Measurements from ENCODE around the gene TREML2. TPM values are rescaled to one million over a fixed set of nuclear protein-coding genes. Genes with fewer than 3 reads are reported as not detected.

TREML2 gene
- total RNA-seq, 4 donors from 2014 or later = 0.09 to 0.10 TPM; not detected in 2

GRCh38 chr6:41229721-41230120 lies 28.8 kb upstream of the TREML2 start:
- Histone ChIP-seq H3K9me3 (no peaks in the 10 kb centered on the region), H3K36me3 (no peaks in the 10 kb centered on the region), H3K4me1 (no peaks in the 10 kb centered on the region), H3K27me3 (peaks cover 0 to 4% (median 0%) of the 10 kb centered on the region in 3 donors), H3K4me3 (no peak overlapping the region), H3K27ac (no peak overlapping the region)
- in situ Hi-C loops (cut with MboI; ENCODE audit: low sequenced_read_pairs in 4 of 4) (no loop called here), intact Hi-C loops (cut with DNase I; ENCODE audit: low total_unique reads) (no loop called here)
- DNase-seq (no peak), ATAC-seq (no peak)
- TF ChIP-seq POLR2A (IDR thresholded peaks at IDR 0.05) = no peak
- TF ChIP-seq, protein P1, sequence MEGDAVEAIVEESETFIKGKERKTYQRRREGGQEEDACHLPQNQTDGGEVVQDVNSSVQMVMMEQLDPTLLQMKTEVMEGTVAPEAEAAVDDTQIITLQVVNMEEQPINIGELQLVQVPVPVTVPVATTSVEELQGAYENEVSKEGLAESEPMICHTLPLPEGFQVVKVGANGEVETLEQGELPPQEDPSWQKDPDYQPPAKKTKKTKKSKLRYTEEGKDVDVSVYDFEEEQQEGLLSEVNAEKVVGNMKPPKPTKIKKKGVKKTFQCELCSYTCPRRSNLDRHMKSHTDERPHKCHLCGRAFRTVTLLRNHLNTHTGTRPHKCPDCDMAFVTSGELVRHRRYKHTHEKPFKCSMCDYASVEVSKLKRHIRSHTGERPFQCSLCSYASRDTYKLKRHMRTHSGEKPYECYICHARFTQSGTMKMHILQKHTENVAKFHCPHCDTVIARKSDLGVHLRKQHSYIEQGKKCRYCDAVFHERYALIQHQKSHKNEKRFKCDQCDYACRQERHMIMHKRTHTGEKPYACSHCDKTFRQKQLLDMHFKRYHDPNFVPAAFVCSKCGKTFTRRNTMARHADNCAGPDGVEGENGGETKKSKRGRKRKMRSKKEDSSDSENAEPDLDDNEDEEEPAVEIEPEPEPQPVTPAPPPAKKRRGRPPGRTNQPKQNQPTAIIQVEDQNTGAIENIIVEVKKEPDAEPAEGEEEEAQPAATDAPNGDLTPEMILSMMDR (IDR thresholded peaks at IDR 0.05 in 4 of 5, conservative IDR thresholded peaks at IDR 0.05 in 1 of 5) = no peak

DNA sequence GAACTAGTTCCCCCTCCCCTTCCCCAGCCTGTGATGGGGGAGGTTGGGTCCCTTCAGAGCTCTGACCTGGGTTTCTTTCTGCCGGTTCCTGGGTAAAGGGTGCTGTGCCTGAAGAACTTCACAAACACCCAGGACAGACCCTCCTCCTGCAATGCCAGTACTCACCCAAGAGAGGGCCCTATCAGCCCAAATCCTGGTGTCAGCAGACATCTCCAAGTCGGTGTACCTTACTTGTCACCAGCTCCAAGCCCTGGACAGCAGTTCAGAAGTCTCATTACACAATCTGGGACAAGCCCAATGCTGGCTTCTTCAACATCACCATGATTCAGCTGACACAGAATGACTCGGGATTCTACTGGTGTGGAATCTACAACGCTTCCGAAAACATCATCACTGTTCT lies 27.7 kb upstream of the TREML2 start:
- Histone ChIP-seq H3K9me3 (no peaks in the 10 kb centered on the region), H3K36me3 (no peaks in the 10 kb centered on the region), H3K27me3 (peaks cover 0 to 4% (median 0%) of the 10 kb centered on the region in 3 donors), H3K4me3 (no peak overlapping the region), H3K4me1 (no peaks in the 10 kb centered on the region), H3K27ac (no peak overlapping the region)
- no peak for DNase-seq
- no peak for ATAC-seq
- intact Hi-C loops (cut with DNase I; ENCODE audit: low total_unique reads) (no loop called here), in situ Hi-C loops (cut with MboI; ENCODE audit: low sequenced_read_pairs in 4 of 4) (no loop called here)
- TF ChIP-seq POLR2A (IDR thresholded peaks at IDR 0.05) = no peak
- TF ChIP-seq, protein P1 (IDR thresholded peaks at IDR 0.05 in 4 of 5, conservative IDR thresholded peaks at IDR 0.05 in 1 of 5) = no peak

- no peak for DNase-seq
- no peak within 1 kb of the TSS for H3K27ac ChIP-seq
- peaks cover 0 to 4% (median 0%) of the 10 kb centered on the region in 3 donors for H3K27me3 ChIP-seq
Measured at GRCh38 chr6:41228096-41228495, 27.1 kb upstream of the TREML2 start, which contains the start of gene TREML4. Gene TREML4, plus strand, starts transcription at chr6:41228349. Its CDS starts 79 bp downstream, at chr6:41228428.

DNA sequence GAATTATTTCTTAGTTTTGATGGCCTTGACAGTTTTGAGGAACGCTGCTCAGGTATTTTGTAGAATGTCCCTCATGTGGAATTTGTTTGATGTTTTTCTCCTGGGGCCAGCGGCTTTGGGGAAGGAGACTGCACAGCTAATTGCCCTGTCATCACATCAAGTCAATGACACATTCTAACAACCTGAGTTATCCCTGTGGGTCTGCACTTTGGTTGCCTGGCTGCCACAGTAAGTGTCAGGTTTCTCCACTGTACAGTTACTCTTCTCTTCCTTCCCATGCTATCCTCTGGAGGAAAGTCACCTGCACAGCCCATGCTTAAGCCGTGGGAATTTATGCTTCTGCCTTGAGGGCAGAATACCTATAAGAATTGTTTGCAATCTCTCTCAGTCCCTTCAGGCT lies 25.8 kb upstream of the TREML2 start:
- TF ChIP-seq, protein P1 (IDR thresholded peaks at IDR 0.05 in 4 of 5, conservative IDR thresholded peaks at IDR 0.05 in 1 of 5) = no peak
- TF ChIP-seq POLR2A (IDR thresholded peaks at IDR 0.05) = no peak
- DNase-seq (no peak), ATAC-seq (no peak)
- Histone ChIP-seq H3K27me3 (peaks cover 0 to 4% (median 0%) of the 10 kb centered on the region in 3 donors), H3K4me3 (no peak overlapping the region), H3K36me3 (no peaks in the 10 kb centered on the region), H3K27ac (no peak overlapping the region), H3K4me1 (no peaks in the 10 kb centered on the region), H3K9me3 (no peaks in the 10 kb centered on the region)
- intact Hi-C loops (cut with DNase I; ENCODE audit: low total_unique reads) (no loop called here), in situ Hi-C loops (cut with MboI; ENCODE audit: low sequenced_read_pairs in 4 of 4) (no loop called here)

More at GRCh38 chr6:41228096-41228495, 27.1 kb upstream of the TREML2 start, which contains the start of gene TREML4:
- H3K4me3 ChIP-seq = no peak within 1 kb of the TSS
- H3K4me1 ChIP-seq = no peaks in the 10 kb centered on the region
- ATAC-seq = no peak
- no peaks in the 10 kb centered on the region for H3K9me3 ChIP-seq
- H3K36me3 ChIP-seq = no peaks in the 10 kb centered on the region
- in situ Hi-C loops (cut with MboI; ENCODE audit: low sequenced_read_pairs in 4 of 4) = no loop called here
- TF ChIP-seq, protein P1 (IDR thresholded peaks at IDR 0.05 in 4 of 5, conservative IDR thresholded peaks at IDR 0.05 in 1 of 5) = no peak
- no peak for TF ChIP-seq POLR2A (IDR thresholded peaks at IDR 0.05)
- intact Hi-C loops (cut with DNase I; ENCODE audit: low total_unique reads) = no loop called here

DNA sequence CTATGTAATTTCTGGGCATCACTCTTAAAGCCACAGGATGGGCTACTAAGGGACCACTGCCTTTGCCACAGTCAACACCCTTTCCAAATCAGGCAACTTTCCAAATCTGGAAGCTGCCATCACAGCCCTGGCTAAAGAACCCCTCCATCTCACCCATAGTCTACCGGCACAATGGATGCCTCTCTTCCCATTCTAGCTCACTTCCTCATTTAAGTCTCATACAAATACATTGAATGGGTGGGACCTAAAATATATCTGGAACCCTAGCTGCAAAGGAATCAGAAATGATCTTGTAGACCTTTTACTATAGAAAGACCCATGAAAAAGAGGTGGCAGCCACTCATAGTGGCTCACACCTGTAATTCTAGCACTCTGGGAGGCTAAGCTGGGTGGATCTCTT lies 23.9 kb upstream of the TREML2 start:
- peaks cover 0 to 4% (median 0%) of the 10 kb centered on the region in 3 donors for H3K27me3 ChIP-seq
- in situ Hi-C loops (cut with MboI; ENCODE audit: low sequenced_read_pairs in 4 of 4) = no loop called here
- no peak overlapping the region for H3K27ac ChIP-seq
- TF ChIP-seq POLR2A (IDR thresholded peaks at IDR 0.05) = no peak
- TF ChIP-seq, protein P1 (IDR thresholded peaks at IDR 0.05 in 4 of 5, conservative IDR thresholded peaks at IDR 0.05 in 1 of 5) = no peak
- H3K9me3 ChIP-seq = peaks cover 0 to 3% (median 0%) of the 10 kb centered on the region in 3 donors
- no peaks in the 10 kb centered on the region for H3K4me1 ChIP-seq
- H3K36me3 ChIP-seq = no peaks in the 10 kb centered on the region
- H3K4me3 ChIP-seq = no peak overlapping the region
- ATAC-seq (no peak), DNase-seq (no peak)
- intact Hi-C loops (cut with DNase I; ENCODE audit: low total_unique reads) = no loop called here
